Right lobe of liver (tissue), 6 donors: ENCODE results near the gene TYW1B. TPM values are rescaled to one million over a fixed set of nuclear protein-coding genes. Genes with fewer than 3 reads are reported as not detected.
"Not testable (repeated sequence)": the region's sequence is repeated elsewhere in the genome, so short reads cannot be mapped to it uniquely, and the experiment has no call there.

ENCODE experiments used
- ATAC-seq, 4 donors: fragments of 200-7000 bp; cut with Tn5 transposase; one replicate each; pipeline ENCODE4 v1.9.1; 2020; ENCODE audit warnings: mild to moderate bottlenecking in 4 of 4, moderate library complexity in 4 of 4
- DNase-seq, 3 donors: peaks; one replicate each; pipeline ENCODE4 v3.0.0-alpha.2; 2020
- H3K27ac ChIP-seq, 3 donors: fragments of 200-600 bp; one replicate each; pipeline ENCODE4 v1.8.0; 2022
- H3K27me3 ChIP-seq, 2 donors: fragments of 200-600 bp; one replicate each; pipeline ENCODE4 v1.8.0; 2022
- H3K36me3 ChIP-seq, 4 donors: fragments of 200-600 bp; sonication (generic) in 1 of 4; one replicate each; pipeline versions ENCODE4 v1.5.1 to v1.8.0; 2017 to 2022; ENCODE audit warnings: control low read depth in 1 of 4
- H3K4me1 ChIP-seq, 4 donors: fragments of 200-600 bp; sonication (generic) in 1 of 4; one replicate each; pipeline versions ENCODE4 v1.5.1 to v1.8.0; 2017 to 2022; ENCODE audit warnings: control low read depth in 1 of 4
- H3K4me3 ChIP-seq, 3 donors: fragments of 200-600 bp; one replicate each; pipeline ENCODE4 v1.8.0; 2022
- H3K9me3 ChIP-seq, 4 donors: fragments of 200-600 bp; sonication (generic) in 1 of 4; one replicate each; pipeline versions ENCODE4 v1.5.1 to v1.8.0; 2017 to 2022; ENCODE audit warnings: control low read depth in 1 of 4
- POLR2A ChIP-seq: fragments of 450-650 bp; IDR thresholded peaks from one replicate; pipeline ENCODE4 v1.6.1; 2017; ENCODE audit warnings: antibody characterized with exemption, mild to moderate bottlenecking
- WGBS: methylation state at CpG from one replicate; pipeline ENCODE4 v1.1.6; 2018; ENCODE audit warnings: low coverage, low lambda C conversion rate; ENCODE audit not compliant: insufficient coverage; ENCODE audit errors: missing lambda C conversion rate; 5-methylcytosine and 5-hydroxymethylcytosine counted together
- intact Hi-C, 2 donors: fragments of 100-400 bp; cut with DNase I; formaldehyde crosslinking; loops; one replicate each; pipeline versions ENCODE4 v1.11.2 to v1.14.1; 2022
- total RNA-seq, 6 experiments: library from RNA; depleted of rRNA in 2 of 6; stranded (reverse); fragments of >200 nt in 2 of 6; fragmentation: NEBNext Ultra II Directional in 3 of 6; extraction: Animal tissue kit (Norgen Biotek cat#: 25700) in 3 of 6; gene quantifications; one replicate each; pipeline versions ENCODE4 v1.1.0 to v1.2.4, GENCODE V29; 2016 to 2023
- TF ChIP-seq, protein P1 (sequence below), 4 donors: fragments of 200-600 bp in 3 of 4; fragments of 450-650 bp in 1 of 4; IDR thresholded peaks; one replicate each; pipeline versions ENCODE4 v1.5.1 to v1.8.0; 2016 to 2022; ENCODE audit warnings: antibody characterized with exemption in 4 of 4, mild to moderate bottlenecking in 2 of 4
- donor health status: DM: no; HTN: yes; CAD: no.
- donor health status: DM: no; HTN: no; CAD: no.
- donor health status: DM: no; HTN: no; CAD: no.
- donor health status: DM: no; HTN: yes; CAD: no.
- donor health status: DM: no; HTN: yes; CAD: no.

Gene TYW1B
- total RNA-seq, 6 experiments from 2014 or later, result 1.2 to 10.1 (median 2.5) TPM

DNA sequence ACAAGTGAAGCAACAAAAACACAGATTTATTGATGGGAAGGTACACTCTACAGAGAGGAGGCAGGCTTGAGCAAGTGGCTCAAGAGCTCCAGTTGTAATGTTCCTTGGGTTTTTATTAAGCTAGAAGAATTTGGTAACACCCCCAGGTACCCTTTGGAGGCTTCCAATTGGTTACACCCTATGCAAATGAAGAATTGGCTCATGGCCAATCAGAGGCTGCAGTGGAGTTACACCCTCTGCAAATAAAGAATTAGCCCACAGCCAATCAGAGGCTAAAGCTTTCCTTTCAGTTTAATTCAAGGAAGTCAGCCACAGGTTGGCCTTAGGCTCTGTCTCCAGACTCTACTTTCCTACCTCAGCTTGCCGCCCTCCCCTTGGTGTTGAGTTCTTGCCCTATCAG lies 10.3 kb downstream of the TYW1B start:
- H3K36me3 ChIP-seq, H3K9me3 ChIP-seq, DNase-seq, H3K4me3 ChIP-seq, H3K4me1 ChIP-seq, ATAC-seq, intact Hi-C loops, H3K27ac ChIP-seq, H3K27me3 ChIP-seq: not testable (repeated sequence)
- 100% methylated on average over 1 of the region's 1 CpG for WGBS

DNA sequence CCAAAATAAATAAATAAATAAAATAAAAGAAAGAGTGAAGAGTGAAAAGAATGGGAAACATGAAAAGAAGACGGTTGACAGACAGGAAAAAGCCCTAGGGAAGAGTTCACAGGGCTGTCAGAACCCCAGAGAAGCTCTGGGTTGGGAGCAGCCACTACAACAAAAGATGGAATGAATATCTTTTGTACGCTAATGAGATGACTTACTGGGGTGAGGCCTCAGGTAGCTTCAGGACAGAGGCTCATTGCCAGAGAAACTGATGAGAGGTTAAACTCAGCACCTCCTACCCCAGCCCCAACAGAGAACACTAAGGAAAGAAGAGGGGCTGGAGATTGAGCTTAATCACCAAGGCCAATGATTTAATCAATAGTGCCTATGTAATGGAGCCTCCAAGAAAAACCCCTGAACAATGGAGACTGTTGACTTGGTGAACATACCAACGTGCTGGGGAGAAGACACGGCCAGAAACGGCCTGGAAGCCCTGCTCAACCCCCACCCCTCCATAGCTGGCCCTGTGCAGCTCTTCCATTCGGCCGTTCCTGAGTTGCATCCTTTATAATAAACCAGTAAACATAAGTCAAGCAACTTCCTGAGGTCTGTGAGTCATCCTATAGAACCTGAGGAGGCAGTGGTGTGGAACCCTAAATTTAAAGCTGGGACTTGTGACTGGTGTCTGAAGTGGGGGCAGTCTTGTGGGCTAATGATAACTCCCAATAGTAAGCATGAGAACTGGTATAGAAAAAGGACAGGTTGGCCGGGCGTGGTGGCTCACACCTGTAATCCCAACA lies 11.4 kb downstream of the TYW1B start:
- H3K4me3 ChIP-seq, H3K9me3 ChIP-seq, intact Hi-C loops, H3K36me3 ChIP-seq, H3K27ac ChIP-seq, ATAC-seq, H3K4me1 ChIP-seq, DNase-seq, H3K27me3 ChIP-seq: not testable (repeated sequence)
- WGBS, result 86% methylated on average over 8 of the region's 9 CpGs

DNA sequence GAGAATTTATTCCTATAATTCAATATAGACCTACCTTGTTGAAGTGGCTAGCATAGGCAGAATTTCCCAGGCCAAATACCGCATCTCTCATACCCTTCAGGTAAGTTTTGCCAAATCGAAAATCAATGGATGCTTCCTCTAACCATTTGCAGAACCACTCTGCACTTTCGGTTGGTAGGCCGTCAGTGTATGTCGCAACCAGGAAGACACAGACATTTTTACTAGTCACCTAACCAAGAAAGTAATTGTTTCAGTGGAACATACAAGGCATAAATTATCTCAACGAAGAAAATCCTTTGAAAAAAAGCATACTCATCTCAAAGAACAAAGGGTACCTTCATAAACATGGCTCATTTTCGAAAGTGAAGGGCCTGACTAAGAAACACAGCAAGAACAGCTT lies 17.6 kb downstream of the TYW1B start:
- peaks cover 0 to 14% (median 5%) of the 10 kb centered on the region in 4 donors for H3K36me3 ChIP-seq
- H3K4me1 ChIP-seq, DNase-seq, intact Hi-C loops, H3K27me3 ChIP-seq, H3K27ac ChIP-seq, H3K4me3 ChIP-seq, H3K9me3 ChIP-seq: not testable (repeated sequence)
- ATAC-seq, result peak in 1 of 4 donors; percentile 24
- WGBS, result 70% methylated on average over 7 of the region's 7 CpGs

DNA sequence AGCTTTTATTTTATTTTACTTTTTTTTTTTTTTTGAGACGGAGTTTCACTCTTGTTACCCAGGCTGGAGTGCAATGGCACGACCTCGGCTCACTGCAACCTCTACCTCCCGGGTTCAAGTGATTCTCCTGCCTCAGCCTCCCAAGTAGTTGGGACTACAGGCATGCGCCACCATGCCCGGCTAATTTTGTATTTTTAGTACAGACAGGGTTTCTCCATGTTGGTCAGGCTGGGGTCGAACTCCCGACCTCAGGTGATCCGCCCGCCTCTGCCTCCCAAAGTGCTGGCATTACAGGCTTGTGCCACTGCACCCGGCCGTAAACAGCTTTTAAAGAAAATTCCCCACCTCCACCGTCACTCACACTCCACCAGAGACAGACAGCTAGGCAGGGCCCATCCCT lies 19.5 kb downstream of the TYW1B start:
- WGBS, result 96% methylated on average over 13 of the region's 13 CpGs
- intact Hi-C loops, result not testable (repeated sequence)
- peak in 1 of 3 donors; percentile 8 for DNase-seq

DNA sequence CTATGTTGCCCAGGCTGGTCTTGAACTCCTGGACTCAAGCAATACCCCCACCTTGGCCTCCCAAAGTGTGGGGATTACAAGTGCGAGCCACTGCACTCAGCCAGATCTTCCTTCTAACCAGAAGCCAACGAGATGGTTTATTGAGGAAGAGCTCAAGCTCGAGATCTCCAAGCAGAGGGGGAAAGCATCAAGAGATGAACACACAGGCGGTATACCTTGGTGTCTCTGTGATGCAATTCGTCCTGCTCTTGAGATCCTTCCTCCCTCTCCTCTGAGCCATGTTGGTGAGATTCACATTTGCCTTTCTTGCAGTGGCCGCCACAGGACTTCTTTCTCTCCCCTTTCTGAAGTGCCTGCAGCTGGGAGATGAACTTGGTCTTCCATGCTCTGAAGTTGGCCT lies 21.1 kb downstream of the TYW1B start:
- H3K9me3 ChIP-seq, H3K4me3 ChIP-seq, H3K4me1 ChIP-seq, H3K27ac ChIP-seq, intact Hi-C loops, H3K27me3 ChIP-seq, ATAC-seq: not testable (repeated sequence)
- peak in 1 of 3 donors; percentile 3 for DNase-seq
- WGBS, result 61% methylated on average over 3 of the region's 6 CpGs
- H3K36me3 ChIP-seq, result peaks cover 0 to 14% (median 5%) of the 10 kb centered on the region in 4 donors

More for the DNA sequence above, 19.5 kb downstream of the TYW1B start:
- not testable (repeated sequence) for H3K4me1 ChIP-seq, H3K4me3 ChIP-seq, H3K9me3 ChIP-seq, H3K27me3 ChIP-seq, ATAC-seq, H3K27ac ChIP-seq
- H3K36me3 ChIP-seq, result peaks cover 0 to 14% (median 5%) of the 10 kb centered on the region in 4 donors

DNA sequence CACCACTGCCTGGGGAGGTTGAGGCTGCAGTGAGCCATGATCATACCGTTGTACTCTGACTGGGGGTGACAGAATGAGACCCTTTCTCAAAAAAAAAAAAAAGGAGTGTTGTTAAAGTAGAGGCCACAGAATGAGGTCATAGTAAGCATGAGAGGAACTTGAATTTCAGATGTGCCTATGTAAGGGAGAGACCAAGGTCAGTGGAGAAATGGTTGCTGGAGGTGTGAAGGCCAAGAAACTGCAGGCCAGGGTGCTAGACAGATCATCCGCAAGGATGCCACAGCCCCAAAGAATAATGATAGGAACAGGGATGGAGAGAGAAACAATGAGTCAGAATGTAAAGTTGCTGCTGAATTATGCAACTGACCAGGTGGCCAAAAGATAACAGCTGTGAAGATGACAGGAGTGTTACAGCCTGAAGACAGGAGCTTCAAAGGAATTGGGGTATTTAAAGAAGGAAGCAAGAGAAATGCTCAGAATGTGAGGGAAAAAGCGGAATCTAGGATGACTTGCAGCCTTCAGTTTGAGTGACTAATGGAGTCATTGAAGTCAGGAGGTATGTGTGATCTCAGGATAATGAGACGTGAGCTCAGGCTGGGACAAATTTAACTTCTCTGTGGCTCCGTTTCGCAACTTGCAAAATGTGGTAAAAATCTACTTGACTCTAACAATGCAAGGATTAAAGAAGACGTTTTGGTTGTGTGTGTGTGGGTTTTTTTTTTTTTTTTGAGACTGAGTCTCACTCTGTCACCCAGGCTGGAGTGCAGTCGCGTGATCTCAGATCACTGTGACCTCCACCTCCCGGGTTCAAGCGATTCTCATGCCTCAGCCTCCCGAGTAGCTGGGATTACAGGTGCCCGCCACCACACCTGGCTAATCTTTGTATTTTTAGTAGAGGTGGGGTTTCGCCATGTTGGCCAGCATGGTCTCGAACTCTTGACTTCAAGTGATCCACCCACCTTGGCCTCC lies 22.2 kb downstream of the TYW1B start:
- Histone ChIP-seq H3K27ac (no peak overlapping the region), H3K36me3 (peaks cover 0 to 14% (median 5%) of the 10 kb centered on the region in 4 donors)

DNA sequence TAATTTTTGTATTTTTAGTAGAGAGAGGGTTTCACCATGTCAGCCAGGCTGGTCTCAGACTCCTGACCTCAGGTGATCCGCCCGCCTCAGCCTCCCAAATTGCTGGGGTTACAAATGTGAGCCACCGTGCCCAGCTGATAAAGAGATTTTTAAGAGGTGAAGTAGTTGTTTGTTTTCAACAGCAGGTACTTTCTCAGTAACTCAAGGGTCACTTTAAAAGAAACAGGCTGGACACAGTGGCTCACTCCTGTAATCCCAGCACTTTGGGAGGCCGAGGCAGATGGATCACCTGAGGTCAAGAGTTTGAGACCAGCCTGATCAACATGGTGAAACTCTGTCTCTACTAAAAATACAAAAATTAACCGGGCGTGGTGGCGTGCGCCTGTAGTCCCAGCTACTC lies 24.2 kb downstream of the TYW1B start:
- ATAC-seq, H3K27ac ChIP-seq, H3K27me3 ChIP-seq, H3K4me1 ChIP-seq, H3K36me3 ChIP-seq, intact Hi-C loops, H3K4me3 ChIP-seq, DNase-seq, H3K9me3 ChIP-seq: not testable (repeated sequence)
- WGBS, result 100% methylated on average over 1 of the region's 8 CpGs

More for the DNA sequence above, 22.2 kb downstream of the TYW1B start:
- DNase-seq, result no peak
- intact Hi-C loops, result no loop called here
- Histone ChIP-seq H3K27me3 (no peaks in the 10 kb centered on the region), H3K4me3 (no peak overlapping the region), H3K9me3 (no peaks in the 10 kb centered on the region), H3K4me1 (no peaks in the 10 kb centered on the region)
- TF ChIP-seq, protein P1, sequence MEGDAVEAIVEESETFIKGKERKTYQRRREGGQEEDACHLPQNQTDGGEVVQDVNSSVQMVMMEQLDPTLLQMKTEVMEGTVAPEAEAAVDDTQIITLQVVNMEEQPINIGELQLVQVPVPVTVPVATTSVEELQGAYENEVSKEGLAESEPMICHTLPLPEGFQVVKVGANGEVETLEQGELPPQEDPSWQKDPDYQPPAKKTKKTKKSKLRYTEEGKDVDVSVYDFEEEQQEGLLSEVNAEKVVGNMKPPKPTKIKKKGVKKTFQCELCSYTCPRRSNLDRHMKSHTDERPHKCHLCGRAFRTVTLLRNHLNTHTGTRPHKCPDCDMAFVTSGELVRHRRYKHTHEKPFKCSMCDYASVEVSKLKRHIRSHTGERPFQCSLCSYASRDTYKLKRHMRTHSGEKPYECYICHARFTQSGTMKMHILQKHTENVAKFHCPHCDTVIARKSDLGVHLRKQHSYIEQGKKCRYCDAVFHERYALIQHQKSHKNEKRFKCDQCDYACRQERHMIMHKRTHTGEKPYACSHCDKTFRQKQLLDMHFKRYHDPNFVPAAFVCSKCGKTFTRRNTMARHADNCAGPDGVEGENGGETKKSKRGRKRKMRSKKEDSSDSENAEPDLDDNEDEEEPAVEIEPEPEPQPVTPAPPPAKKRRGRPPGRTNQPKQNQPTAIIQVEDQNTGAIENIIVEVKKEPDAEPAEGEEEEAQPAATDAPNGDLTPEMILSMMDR (IDR thresholded peaks at IDR 0.05), result no peak
- no peak for TF ChIP-seq POLR2A
- ATAC-seq, result peak in 1 of 4 donors; percentile 17
- 78% methylated on average over 9 of the region's 15 CpGs for WGBS

DNA sequence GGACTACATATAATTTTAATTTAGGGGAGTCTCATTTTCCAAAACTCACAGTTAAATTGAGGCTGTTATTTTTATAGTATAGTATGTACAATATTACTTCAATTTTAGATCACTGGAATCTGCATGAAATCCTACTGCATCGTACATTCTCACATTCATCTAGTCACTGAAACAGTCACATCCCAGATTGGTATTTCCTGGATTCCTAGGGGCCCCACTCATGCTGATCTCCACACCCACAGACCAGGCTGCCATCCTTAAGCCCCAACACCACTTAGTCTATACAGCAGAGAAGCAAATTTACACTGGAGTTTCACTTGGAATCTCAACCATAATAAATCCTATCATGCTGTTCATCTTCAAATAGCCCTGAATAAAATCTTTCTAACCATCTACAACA lies 26.4 kb downstream of the TYW1B start:
- H3K36me3 ChIP-seq, ATAC-seq, H3K9me3 ChIP-seq, H3K4me1 ChIP-seq, DNase-seq, intact Hi-C loops, H3K4me3 ChIP-seq, H3K27ac ChIP-seq, H3K27me3 ChIP-seq: not testable (repeated sequence)
- WGBS, result 38% methylated on average over 1 of the region's 1 CpG

DNA sequence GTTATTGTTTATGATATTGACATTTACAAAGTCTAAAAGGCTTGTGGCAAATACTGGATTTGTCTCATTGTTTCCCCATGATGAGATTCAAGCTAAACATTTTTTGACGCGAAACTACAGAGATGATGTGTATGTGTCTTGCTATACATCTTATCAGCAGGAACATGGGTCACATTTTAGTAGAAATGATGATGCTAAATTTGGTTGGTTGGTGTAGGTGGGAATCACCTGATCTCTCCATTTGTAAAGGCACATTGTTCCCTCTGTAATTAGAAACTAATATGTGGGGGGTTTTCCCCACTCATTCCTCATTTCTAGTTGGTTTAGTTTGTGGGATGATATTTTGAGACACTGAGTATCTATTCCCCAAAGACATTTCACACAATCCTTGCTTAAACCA lies 32.6 kb downstream of the TYW1B start:
- intact Hi-C loops, H3K27me3 ChIP-seq, H3K9me3 ChIP-seq, H3K27ac ChIP-seq, H3K4me1 ChIP-seq, ATAC-seq, H3K4me3 ChIP-seq, DNase-seq, H3K36me3 ChIP-seq: not testable (repeated sequence)
- WGBS, result 88% methylated on average over 2 of the region's 2 CpGs
